Skeletal muscle cell (primary cell): ENCODE data around the gene SLC52A3.

Experiments used
- DNase-seq: peaks from one replicate; pipeline ENCODE4 v3.0.0-alpha.2; 2010; ENCODE audit warnings: low read depth
- H3K4me3 ChIP-seq: 2 replicates; pipeline ENCODE4 v1.5.1; 2011; ENCODE audit warnings: low read depth, mild to moderate bottlenecking, control low read depth, low read length, moderate library complexity

Gene SLC52A3

DNA sequence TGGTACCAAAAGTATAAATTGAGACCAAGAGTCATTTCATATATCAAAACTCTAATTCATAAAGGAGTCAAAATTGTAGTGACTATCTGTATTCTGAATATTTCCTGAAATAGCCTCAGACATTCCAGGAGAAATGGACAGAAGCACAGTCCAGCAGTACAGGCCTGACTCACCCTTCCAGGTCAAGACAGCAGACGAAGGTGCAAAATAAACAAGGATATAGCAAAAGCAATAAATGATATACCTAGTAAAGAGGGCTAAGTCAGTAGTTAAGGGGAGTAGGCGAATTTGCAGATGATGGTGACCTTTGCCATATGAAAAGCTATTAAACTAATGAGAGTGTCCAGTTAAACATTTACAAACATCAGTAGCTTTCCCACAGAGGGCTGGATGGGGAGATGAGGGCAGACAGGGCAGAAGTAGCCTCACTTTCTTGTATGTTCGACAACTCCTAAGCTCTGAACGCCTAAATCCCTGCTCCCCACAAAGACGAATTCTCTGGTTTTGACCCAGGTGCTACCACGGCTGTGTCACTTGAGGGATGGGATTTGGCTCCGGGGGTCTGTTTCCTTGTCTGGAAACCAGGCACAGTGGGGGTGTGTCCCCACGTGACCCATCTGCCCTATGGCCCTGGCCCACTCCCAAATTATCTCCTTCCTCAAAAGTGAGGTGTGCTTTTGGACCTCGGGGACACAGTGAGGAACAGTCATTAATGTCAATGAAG, 3.6 kb upstream of the SLC52A3 start:
- no peak for DNase-seq

DNA sequence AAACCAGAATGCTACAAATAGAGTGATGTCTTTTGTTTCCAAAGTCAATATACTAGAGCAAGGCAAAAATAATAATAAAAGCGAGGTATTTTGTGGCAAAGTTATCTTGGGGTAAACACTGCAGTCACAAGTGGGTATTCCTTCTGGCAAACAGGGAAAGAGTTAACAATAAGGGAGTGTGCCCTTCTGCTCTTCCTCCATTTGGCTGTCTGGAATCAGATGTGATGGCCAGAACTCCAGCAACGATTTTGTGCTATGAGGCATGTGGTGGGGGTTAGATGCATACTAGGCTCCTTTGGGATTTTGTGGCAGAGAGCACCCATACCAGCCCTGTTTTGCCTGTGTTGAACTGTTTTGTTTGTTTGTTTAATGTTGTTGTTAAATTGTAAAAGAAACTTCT, 2.4 kb upstream of the SLC52A3 start:
- no peak overlapping the region for H3K4me3 ChIP-seq
- DNase-seq: no peak

More for the DNA sequence above, 3.6 kb upstream of the SLC52A3 start:
- H3K4me3 ChIP-seq: no peak overlapping the region

DNA sequence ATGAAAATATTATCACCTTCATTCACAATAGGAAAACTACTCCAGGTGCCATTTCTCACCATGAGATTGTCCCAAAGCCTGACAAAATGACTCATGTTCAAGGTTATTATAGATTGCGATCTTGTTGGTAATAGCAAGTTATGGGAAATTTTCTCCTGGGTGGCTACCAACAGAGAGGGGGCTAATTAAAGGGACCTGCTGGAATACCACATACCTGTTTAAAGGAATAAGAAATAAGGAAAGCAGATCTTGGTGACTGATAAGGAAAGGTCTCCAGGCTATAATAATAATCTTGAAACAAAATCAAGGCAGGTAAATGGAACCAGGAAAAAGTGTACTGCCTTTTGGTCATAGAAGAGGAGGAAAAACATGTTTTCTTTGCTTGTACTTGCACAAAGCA, 1.4 kb downstream of the SLC52A3 start:
- H3K4me3 ChIP-seq: no peak overlapping the region
- DNase-seq: no peak

DNA sequence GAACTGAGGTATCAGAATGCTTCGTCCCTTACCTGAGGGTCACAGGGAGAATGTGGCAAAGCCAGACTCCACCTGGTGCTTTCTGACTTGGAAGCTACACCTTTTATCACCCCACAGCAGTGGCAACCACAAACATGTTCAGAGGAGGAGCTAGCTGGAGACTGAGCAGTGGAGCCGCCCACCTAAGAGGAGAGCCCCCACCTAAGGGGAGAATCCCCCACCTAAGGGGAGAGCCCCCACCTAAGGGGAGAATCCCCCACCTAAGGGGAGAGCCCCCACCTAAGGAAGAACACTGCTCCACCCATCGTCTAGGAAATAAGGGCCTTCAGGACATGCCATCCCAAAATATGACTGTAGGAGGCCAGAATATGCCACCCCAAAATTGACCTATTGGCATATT, 4.0 kb downstream of the SLC52A3 start:
- no peak overlapping the region for H3K4me3 ChIP-seq
- no peak for DNase-seq

DNA sequence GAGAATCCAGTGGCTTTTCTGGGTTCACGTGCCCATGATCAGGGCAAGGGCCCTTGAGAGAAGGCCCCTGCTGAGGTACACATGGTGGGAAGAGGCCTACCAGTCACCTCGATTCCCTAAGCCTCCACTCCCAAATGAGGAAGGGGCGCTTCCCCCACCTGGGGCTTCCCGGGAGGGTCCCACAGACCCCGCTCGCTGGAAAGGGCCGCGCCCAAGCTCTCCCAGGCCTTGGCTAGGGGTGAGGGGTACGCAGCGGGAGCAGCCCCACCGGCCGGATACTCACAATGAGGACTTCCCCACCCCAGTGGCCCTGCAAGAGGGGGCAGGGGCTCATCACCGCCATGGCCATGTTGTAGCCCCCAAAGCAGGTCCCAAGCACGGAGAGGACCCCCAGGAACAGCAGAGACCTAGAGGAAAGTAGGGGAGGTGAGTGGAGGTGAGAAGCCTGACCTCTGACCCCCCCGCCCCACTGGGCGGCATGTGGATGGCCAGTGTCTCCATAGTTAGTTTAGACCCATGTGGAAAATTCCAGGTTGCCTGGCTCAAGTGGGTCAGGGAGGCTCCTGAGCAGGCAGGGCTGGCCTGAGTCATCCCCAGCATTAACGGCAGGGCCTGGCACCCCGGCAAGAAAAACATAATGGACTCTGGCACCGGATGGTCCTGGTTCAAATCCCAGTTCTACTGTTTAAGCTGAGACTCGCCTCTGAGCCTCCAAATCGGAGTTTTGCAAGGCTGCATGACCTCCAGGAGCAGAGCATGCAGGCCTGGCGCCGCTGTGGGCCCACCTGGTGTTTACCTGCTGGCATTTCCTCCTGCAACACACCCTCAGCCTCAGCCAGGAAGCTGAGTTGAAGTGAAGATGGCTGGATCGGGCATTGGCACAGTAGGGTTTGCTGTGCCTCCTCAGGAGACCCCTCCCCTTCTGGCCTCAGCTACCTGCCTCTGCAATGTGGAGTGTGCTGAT, 6.6 kb downstream of the SLC52A3 start:
- no peak overlapping the region for H3K4me3 ChIP-seq
- no peak for DNase-seq

DNA sequence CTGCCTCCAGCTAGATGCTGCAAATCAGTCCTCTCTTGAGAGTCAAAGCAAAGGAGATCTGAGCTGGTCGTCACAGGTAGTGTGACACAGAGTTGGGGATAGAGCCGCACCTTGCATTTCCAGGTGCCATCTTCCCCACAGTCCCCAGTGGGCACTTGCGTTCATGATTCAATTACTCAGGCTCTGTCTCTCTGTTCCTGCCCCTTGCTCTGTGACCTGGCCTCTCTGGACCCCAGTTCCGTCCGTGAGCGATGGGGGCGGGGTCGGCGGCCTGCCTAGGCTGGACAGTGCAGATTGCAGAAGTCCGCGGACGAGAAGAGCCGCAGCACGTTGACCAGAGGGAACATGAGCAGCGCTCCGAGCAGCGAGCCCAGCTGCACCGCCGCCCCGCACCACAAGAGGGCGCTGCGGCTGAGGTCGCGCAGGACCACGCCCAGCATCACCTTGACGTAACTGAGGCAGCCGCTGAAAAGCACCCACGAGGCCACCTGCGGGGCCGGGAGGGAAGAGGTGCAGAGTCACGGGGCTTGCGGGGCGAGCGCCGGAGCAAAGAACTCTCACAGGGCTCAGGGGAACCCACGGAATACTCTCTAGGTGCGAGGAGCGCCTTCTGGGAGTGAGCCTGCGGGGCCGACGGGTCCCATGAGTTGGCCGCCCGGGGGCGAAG, 7.4 kb downstream of the SLC52A3 start:
- H3K4me3 ChIP-seq: no peak overlapping the region
- no peak for DNase-seq

DNA sequence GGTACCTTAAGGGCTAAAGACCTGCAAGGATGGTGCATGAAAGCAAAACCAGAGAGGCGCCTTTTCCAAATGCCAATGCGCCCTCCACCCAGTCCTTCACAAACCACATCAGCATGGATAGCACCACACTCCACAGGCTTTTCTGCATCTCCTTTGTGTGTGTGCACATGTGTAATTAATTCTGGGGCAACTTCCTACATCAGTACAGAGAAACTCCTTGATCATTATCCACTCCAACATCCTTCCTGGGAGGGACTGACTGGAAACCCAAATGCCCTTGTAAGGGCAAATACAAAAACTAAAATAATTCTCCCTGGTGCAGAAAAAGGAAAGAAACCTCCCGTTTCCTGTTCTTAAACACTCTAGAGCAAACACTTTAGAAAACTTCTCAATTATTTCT, 10.8 kb downstream of the SLC52A3 start:
- no peak for DNase-seq
- no peak overlapping the region for H3K4me3 ChIP-seq

DNA sequence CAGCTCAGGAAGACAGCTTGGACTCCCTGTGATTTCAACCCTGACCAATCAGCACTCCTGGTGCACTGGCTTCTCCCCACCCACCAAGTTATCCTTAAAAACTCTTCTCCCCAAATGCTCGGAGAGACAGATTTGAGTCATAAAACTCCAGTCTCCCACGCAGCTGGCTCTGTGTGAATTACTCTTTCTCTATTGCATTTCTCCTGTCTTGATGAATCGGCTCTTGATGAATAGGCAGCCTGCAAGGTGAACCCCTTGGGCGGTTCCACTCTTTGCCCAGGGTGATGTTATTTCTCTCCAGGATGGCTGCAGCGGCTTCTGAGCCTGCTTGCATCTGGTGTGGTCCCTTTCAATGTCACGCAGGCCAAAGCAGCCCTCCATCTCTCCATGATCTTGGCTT, 12.4 kb downstream of the SLC52A3 start:
- no peak for DNase-seq
- no peak overlapping the region for H3K4me3 ChIP-seq

DNA sequence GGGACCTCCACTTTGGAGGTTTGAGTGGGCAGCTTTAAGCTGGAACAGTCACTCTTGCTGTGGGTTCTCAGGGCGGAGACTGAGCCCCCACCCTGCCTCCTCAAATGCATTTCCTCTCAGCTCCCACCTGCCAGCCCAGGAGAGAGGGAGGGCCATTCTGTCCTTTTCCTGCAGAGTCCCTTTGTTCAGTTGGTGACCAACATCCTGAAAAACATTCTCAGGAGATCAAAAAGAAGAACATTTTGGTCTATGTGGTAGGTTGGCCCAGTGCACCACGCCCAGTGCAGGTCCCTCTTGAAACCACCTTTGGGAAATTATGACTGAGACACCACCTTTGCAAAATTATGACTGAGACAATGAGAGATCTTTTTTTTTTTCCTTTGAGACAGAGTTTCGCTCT, 13.4 kb downstream of the SLC52A3 start:
- H3K4me3 ChIP-seq: no peak overlapping the region
- no peak for DNase-seq

DNA sequence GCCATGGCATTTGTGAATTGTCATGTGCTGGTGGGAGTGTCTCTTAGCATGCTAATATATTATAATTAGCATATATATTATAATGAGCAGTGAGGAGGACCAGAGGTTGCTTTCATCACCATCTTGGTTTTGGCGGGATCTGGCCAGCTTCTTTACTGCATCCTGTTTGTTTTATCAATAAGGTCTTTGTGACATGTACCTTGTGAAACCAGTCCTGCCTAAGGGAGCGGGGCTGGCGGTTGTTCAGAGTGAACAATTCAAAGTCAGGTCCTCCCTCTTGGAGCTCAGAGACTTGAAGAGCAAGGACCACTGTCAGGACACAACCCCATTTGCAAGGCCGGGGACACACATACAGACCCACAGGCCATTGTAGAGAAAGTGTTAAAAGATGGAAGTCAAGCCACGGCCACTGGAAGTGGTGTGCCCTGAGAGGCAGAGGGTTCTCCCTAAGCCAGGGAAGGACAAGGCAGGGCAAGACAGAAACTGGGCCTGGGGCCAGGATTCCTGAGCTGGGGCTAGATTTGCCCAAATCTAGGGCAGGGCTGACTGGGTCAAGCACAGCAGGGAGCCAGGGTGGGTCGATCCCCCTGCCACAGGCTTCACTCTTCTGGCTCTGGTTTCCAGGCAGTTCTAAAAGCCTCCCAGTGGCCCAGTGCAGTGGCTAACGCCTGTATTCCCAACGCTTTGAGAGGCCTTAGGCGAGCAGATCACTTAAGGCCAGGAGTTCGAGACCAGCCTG, 14.2 kb downstream of the SLC52A3 start:
- no peak for DNase-seq
- H3K4me3 ChIP-seq: no peak overlapping the region

DNA sequence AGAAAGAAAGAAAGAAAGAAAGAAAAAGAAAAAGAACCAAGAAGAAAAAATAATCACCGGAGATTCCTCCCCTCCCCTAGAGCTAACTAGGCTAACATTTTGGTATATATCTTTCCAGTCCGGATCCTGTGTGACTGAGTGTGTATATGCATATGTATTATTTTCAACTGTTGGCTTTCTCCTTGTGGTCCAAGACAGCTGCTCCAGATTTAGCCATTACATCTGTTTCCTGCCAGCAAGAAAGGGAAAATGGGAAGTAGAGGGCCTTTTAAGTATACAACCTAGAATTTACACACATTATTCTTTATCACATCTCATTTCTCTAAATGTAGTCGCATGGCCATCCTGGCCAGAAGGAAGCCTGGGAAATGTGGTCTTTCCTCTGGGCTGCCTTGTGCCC, 15.2 kb downstream of the SLC52A3 start:
- H3K4me3 ChIP-seq: no peak overlapping the region
- no peak for DNase-seq

DNA sequence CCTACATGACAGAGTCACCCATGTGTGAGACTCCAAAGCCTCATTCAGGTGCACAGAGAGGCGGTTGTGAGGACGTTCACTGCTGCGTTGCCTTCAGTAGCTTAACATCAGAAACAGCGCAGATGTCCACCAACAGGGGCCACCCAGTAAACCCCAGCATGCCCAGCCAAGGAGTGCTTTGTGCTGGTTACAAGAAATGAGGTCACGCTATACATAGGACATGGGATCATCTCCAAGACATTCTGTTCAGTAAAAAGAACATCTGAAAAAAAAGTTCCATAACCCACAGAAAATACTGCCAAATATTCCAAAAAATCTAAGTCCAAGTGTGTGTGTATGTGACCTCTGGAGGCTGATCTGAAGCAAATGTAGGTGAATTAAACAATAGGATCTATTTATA, 16.0 kb downstream of the SLC52A3 start:
- DNase-seq: no peak
- H3K4me3 ChIP-seq: no peak overlapping the region

DNA sequence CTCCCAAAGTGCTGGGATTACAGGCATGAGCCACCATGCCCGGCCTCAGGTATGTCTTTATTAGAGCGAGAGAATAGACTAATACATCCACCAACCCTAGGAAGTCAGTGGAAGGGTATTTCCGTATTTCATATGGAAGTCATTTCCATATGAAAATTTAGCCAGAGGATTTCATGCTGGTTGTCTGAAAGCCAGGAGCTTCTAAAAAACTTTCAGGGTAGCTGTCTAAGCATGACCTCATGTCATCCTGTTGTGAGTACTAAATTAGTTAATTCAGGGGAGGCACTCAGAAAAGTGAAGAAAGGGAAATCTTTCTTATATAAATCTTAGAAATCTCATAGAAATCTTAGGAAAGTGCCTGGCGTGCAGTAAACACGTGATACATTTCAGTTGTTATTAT, 16.5 kb downstream of the SLC52A3 start:
- no peak overlapping the region for H3K4me3 ChIP-seq
- DNase-seq: no peak

DNA sequence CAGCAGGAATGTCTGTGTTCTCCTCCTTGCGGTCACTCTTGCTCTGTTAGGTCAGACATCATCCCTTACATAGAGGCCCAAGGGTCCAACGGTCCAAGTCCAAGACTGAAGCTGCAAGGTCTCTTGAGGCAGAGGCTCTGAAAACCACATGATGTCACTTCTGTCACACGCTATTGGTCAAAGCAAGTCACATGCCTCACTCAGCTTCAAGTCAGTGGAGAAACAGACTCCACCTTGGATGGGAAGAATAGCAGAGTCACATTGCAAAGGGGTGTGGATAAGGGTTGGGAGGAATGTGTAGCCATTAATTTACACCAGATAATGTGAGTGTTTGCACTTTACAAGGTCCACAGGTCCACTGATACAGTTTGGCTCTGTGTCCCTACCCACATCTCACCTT, 17.5 kb downstream of the SLC52A3 start:
- H3K4me3 ChIP-seq: no peak overlapping the region
- no peak for DNase-seq

DNA sequence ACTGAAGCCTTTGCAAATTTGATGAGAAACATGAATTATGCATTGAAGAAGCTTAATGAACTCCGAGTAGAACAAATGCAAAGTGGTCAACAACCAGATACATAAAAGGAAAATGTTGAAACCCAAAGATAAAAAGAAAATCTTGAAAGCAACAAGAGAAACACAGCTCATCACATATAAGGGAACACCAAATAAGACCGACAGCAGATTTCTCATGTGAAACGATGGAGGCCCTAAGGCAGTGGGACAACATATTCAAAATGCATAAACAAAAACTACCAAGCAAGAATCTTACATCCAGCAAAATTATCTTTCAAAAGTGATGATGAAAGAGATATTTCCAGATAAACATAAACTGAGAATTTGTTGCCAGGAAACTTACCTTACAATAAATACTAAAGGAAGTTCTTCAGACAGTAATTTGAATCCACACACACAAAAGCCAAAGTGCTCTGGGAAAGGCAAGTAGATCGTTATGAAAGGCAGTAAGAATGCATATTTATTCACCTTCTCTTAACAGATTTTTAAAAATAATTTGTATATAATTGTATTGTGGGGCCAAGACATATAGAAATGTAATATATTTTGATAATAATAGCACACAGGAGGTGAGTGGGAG, 22.5 kb downstream of the SLC52A3 start:
- DNase-seq: no peak
- no peak overlapping the region for H3K4me3 ChIP-seq

DNA sequence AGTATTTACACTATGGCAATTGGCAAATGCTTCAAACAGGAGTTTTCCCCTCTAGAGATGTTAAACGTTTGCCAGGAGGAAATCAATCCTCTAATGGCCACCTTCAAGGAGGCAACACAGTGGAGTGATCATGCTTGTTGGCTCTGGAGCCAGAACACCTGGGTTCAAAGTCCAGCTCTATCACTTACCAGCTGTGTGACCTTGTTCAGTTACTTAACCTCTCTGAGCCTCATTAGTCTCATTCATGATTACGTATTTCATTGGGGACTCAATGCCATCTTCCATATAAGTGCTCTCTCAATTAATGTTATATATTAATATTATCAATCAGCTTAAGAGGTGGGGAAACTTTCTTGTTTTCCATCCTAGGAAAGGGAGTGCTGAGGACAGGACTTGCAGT, 26.1 kb downstream of the SLC52A3 start:
- no peak for DNase-seq
- no peak overlapping the region for H3K4me3 ChIP-seq

DNA sequence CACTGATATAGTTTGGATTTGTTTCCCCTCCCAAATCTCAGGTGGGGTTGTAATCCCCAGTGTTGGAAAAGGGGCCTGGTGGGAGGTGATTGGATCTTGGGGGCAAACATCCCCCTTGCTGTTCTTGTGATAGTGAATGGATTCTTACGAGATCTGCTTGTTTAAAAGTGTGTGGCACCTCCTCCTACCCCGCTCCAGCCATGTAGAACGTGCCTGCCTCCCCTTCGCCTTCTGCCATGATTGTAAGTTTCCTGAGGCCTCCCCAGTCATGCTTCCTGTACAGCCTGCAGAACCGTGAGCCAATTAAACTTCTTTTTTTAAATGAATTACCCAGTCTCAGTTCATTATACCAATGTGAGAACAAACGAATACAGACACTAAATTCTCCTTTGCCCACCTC, 26.7 kb downstream of the SLC52A3 start:
- no peak overlapping the region for H3K4me3 ChIP-seq
- no peak for DNase-seq

DNA sequence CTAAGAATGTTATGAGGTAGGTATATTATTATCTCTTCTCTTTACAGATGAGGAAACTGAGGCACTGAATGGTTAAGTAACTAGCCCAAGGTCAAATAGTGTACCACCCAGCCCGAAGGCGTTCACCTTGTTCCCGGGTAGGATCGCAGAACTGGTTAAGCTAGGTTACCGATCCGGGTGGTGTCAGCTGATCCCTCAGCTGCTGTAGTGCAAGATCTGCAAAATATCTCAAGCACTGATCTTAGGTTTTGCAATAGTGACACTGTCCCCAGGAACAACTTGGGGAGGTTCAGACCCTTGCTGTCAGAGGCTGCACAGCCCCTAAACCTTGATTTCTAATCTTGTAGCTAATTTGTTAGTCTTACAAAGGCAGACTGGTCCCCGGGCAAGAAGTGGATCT, 28.1 kb downstream of the SLC52A3 start:
- no peak overlapping the region for H3K4me3 ChIP-seq
- DNase-seq: no peak

DNA sequence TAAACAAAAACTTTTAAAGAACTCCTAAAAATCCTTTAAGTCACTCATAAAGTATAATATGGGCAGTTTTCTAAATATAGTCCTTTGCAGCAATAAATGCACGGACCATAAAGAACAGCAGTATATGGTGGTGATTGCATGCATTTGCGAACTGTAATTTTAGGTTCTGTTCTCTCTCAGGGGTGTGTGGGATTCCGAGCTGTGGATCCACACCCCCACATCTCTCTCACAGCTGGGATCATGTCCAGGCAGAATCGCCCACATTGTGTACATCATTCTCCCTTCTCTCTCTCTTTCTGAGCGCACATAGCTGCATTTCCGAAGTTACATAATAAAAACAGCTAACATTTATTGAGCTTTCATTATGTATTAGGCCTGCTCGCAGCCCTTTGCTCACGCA, 28.6 kb downstream of the SLC52A3 start:
- DNase-seq: no peak
- H3K4me3 ChIP-seq: no peak overlapping the region
